SK-N-MC (cell line): Measurements from ENCODE around the gene CNOT6.

Experiments used
- FOXP2 ChIP-seq: optimal IDR thresholded peaks from 2 replicates; pipeline ENCODE3; 2011; ENCODE audit warnings: mild to moderate bottlenecking, moderate library complexity; ENCODE audit not compliant: insufficient read depth; ENCODE audit errors: extremely low read length, control extremely low read depth
- POLR2AphosphoS5 ChIP-seq: IDR thresholded peaks from 2 replicates; pipeline ENCODE4 v1.6.1; 2012; ENCODE audit warnings: mild to moderate bottlenecking, low read depth, low read length, borderline replicate concordance

DNA sequence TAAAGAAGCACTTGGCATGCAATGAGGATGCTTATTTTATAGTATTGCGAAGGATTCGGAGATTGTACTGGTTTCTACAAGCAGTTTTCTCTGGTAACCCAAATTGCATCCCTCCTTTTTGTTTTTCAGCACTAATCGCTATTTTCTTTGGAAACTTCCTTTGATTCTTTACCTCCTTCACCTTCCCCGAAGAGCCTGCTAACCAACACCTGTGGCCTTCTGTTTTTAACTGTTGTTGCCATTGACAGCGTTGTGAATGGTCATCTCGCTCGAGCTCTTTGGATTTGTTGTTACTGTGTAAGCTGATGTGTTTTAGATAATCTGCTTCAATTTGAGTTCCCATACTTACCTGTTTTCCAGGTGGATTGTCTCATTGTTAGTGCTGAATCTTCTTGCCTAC lies 1.1 kb downstream of the CNOT6 start:
- TF ChIP-seq FOXP2 (no peak), POLR2AphosphoS5 (no peak)
